Immature natural killer cell (primary cell): Measurements from ENCODE around the gene SAMD10. TPM values are rescaled to one million over a fixed set of nuclear protein-coding genes. Genes with fewer than 3 reads are reported as not detected.

ENCODE experiments used
- DNase-seq, 3 donors: peaks; one replicate each; pipeline ENCODE4 v3.0.0; 2022; ENCODE audit warnings: mixed read lengths in 1 of 3
- H3K27ac Mint-ChIP-seq, 6 donors: one replicate each; pipeline ENCODE4 v1.8.0; 2020; ENCODE audit warnings: mixed read lengths in 6 of 6, mild to moderate bottlenecking in 5 of 6, inconsistent platforms in 4 of 6, moderate library complexity in 3 of 6
- H3K27me3 Mint-ChIP-seq, 3 donors: one replicate each; pipeline ENCODE4 v1.8.0; 2020 to 2021; ENCODE audit warnings: low read depth in 3 of 3, mild to moderate bottlenecking in 3 of 3, mixed read lengths in 3 of 3, moderate library complexity in 3 of 3, inconsistent platforms in 1 of 3
- H3K36me3 Mint-ChIP-seq, 3 donors: one replicate each; pipeline ENCODE4 v1.8.0; 2020; ENCODE audit warnings: mixed read lengths in 3 of 3, inconsistent platforms in 2 of 3, mild to moderate bottlenecking in 2 of 3
- H3K4me1 Mint-ChIP-seq, 2 donors: one replicate each; pipeline ENCODE4 v1.8.0; 2020; ENCODE audit warnings: inconsistent platforms in 2 of 2, mild to moderate bottlenecking in 2 of 2, mixed read lengths in 2 of 2, moderate library complexity in 1 of 2
- H3K4me3 Mint-ChIP-seq, 5 donors: one replicate each; pipeline ENCODE4 v1.8.0; 2020; ENCODE audit warnings: mild to moderate bottlenecking in 5 of 5, mixed read lengths in 5 of 5, inconsistent platforms in 3 of 5, moderate library complexity in 3 of 5
- H3K9me3 Mint-ChIP-seq, 6 donors: one replicate each; pipeline ENCODE4 v1.8.0; 2020; ENCODE audit warnings: mild to moderate bottlenecking in 6 of 6, mixed read lengths in 6 of 6, inconsistent platforms in 4 of 6, moderate library complexity in 3 of 6
- polyA plus RNA-seq, 3 donors: library from polyadenylated mRNA; unstranded; fragments of 300-500 nt; fragmentation: Illumina TruSeq; gene quantifications; one replicate each; pipeline ENCODE4 v1.2.3, GENCODE V29; 2021

SAMD10 gene
- polyA plus RNA-seq, 3 donors from 2014 or later: 6.5 to 13.2 (median 8.5) TPM

DNA sequence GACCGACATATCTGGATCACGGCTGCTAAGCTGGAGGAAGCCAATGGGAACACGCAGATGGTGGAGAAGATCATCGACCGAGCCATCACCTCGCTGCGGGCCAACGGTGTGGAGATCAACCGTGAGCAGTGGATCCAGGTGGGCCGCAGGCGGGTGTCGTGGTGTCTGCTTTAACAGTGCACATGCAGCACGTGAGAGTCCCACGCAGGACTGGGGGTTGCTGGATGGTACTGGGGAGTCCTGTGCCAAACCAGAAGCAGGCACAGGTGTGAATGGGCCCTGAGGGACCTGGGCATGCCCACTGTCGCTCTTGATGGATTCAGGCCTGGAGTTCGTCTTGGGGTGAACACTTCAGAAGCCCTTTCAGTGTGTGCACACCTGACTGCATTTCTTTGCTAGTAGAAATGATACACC, 31.9 kb upstream of the SAMD10 start:
- Mint-ChIP-seq H3K4me1 (peaks cover 46 to 57% of the 10 kb centered on the region in 2 donors), H3K4me3 (peak overlapping the region in 1 of 5 donors; percentile 30), H3K27ac (peak overlapping the region; percentile 15 to 79 (median 78)), H3K36me3 (peaks cover 17 to 33% (median 20%) of the 10 kb centered on the region in 3 donors), H3K9me3 (peaks cover 0 to 7% (median 0%) of the 10 kb centered on the region in 6 donors), H3K27me3 (peaks cover 0 to 5% (median 0%) of the 10 kb centered on the region in 3 donors)
- no peak for DNase-seq

GRCh38 chr20:64010711-64011237, 31.3 kb upstream of the SAMD10 start:
- H3K4me3 Mint-ChIP-seq: no peak overlapping the region
- H3K27ac Mint-ChIP-seq: peak overlapping the region; percentile 15 to 84 (median 78)
- peaks cover 46 to 57% of the 10 kb centered on the region in 2 donors for H3K4me1 Mint-ChIP-seq
- H3K9me3 Mint-ChIP-seq: peaks cover 0 to 7% (median 0%) of the 10 kb centered on the region in 6 donors
- H3K27me3 Mint-ChIP-seq: peaks cover 0 to 5% (median 0%) of the 10 kb centered on the region in 3 donors
- H3K36me3 Mint-ChIP-seq: peaks cover 17 to 33% (median 19%) of the 10 kb centered on the region in 3 donors
- DNase-seq: no peak

DNA sequence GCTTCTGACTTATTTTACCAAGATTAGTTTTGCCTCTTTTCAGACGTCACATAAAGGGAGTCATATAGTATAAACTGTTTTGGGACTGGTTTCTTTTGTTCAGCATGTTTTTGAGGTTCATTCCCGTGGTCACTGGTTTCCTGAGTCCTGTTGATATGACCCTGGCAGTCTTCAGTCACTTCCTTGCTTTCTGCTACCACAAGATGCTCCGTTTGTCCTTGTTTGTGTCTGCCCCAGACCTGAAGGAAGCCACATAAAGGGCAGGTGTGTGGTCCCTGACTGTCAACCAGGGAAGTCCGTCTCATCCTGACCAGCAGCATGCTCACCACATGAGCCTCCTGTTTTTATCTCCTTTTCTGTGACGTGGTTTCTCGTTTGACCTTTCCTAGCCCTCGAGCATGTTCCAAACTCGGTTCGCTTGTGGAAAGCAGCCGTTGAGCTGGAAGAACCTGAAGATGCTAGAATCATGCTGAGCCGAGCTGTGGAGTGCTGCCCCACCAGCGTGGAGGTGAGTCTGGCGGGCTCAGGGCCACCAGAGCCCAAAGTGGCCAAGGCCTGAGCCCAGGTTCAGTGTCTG, 30.5 kb upstream of the SAMD10 start:
- Mint-ChIP-seq H3K9me3 (peaks cover 0 to 7% (median 0%) of the 10 kb centered on the region in 6 donors), H3K36me3 (peaks cover 17 to 32% (median 18%) of the 10 kb centered on the region in 3 donors), H3K27ac (peak overlapping the region; percentile 15 to 84 (median 74)), H3K4me1 (peaks cover 43 to 55% of the 10 kb centered on the region in 2 donors), H3K27me3 (peaks cover 0 to 5% (median 0%) of the 10 kb centered on the region in 3 donors), H3K4me3 (peak overlapping the region in 3 of 5 donors; percentile 3 to 17 (median 7))
- peak; percentile 28 to 50 (median 35) for DNase-seq

GRCh38 chr20:64006902-64007301, 27.5 kb upstream of the SAMD10 start:
- Mint-ChIP-seq H3K4me3 (no peak overlapping the region), H3K27me3 (peaks cover 0 to 2% (median 2%) of the 10 kb centered on the region in 3 donors), H3K4me1 (peaks cover 24 to 36% of the 10 kb centered on the region in 2 donors), H3K9me3 (peaks cover 0 to 7% (median 0%) of the 10 kb centered on the region in 6 donors), H3K27ac (peak overlapping the region in 1 of 6 donors; percentile 45), H3K36me3 (peaks cover 16 to 33% (median 17%) of the 10 kb centered on the region in 3 donors)
- DNase-seq: peak in 2 of 3 donors; percentile 8 to 11

DNA sequence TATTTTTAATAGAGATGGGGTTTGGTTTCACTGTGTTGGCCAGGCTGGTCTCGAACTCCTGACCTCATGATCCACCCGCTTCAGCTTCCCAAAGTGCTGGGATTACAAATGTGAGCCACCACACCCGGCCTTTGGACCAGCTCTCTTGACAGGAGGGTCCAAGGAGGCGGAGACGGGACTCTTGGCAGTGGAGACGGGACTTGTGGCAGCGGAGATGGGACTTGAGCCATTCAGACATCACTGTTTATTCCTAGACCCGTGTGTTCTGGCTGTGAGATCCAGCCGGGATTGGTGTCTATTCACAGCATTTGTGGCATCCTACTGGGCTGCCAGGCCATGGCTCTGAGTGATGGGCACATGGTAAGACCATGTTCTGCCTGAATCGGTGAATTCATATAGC, 27.0 kb upstream of the SAMD10 start:
- Mint-ChIP-seq H3K4me3 (no peak overlapping the region), H3K9me3 (peaks cover 0 to 7% (median 0%) of the 10 kb centered on the region in 6 donors), H3K4me1 (peaks cover 23 to 36% of the 10 kb centered on the region in 2 donors), H3K27me3 (peaks cover 0 to 2% (median 2%) of the 10 kb centered on the region in 3 donors), H3K36me3 (peaks cover 16 to 36% (median 20%) of the 10 kb centered on the region in 3 donors), H3K27ac (peak overlapping the region in 1 of 6 donors; percentile 45)
- DNase-seq: no peak

DNA sequence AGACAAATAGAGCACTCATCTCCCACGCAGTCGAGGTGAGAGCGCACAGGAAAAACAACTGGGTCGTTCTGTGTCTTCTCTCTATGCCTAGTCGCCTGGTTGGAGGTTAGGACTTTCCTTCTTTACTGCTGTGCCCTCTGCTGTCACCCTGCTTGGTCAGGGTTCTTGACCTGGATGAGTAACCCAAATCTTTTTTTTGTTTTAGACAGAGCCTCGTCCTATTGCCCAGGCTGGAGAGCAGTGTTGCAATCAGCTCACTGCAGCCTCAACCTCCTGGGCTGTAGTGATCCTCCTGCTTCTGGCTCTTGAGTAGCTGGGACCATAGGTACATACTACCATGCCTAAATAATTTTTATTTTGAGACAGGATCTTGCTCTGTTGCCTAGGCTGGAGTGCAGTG, 26.0 kb upstream of the SAMD10 start:
- Mint-ChIP-seq H3K27me3 (peaks cover 0 to 2% (median 2%) of the 10 kb centered on the region in 3 donors), H3K9me3 (peaks cover 0 to 7% (median 0%) of the 10 kb centered on the region in 6 donors), H3K27ac (peak overlapping the region in 1 of 6 donors; percentile 30), H3K36me3 (peaks cover 16 to 38% (median 22%) of the 10 kb centered on the region in 3 donors), H3K4me3 (no peak overlapping the region), H3K4me1 (peaks cover 16 to 28% of the 10 kb centered on the region in 2 donors)
- DNase-seq: no peak

- no peak overlapping the region for H3K27ac Mint-ChIP-seq
- peaks cover 17 to 34% (median 20%) of the 10 kb centered on the region in 3 donors for H3K36me3 Mint-ChIP-seq
- H3K4me3 Mint-ChIP-seq: no peak overlapping the region
- DNase-seq: no peak
- H3K27me3 Mint-ChIP-seq: peaks cover 0 to 2% (median 2%) of the 10 kb centered on the region in 3 donors
- no peaks in the 10 kb centered on the region for H3K9me3 Mint-ChIP-seq
- peaks cover 7 to 16% of the 10 kb centered on the region in 2 donors for H3K4me1 Mint-ChIP-seq
Measured at GRCh38 chr20:64003960-64004725, 24.7 kb upstream of the SAMD10 start.

GRCh38 chr20:64001607-64002011, 22.2 kb upstream of the SAMD10 start:
- no peak overlapping the region for H3K4me3 Mint-ChIP-seq
- peaks cover 15 to 33% (median 16%) of the 10 kb centered on the region in 3 donors for H3K36me3 Mint-ChIP-seq
- DNase-seq: no peak
- H3K27ac Mint-ChIP-seq: peak overlapping the region in 1 of 6 donors; percentile 34
- peaks cover 2 to 7% of the 10 kb centered on the region in 2 donors for H3K4me1 Mint-ChIP-seq
- H3K9me3 Mint-ChIP-seq: no peaks in the 10 kb centered on the region
- peaks cover 0 to 2% (median 2%) of the 10 kb centered on the region in 3 donors for H3K27me3 Mint-ChIP-seq

- DNase-seq: no peak
- Mint-ChIP-seq H3K4me3 (no peak overlapping the region), H3K4me1 (peaks cover 2 to 7% of the 10 kb centered on the region in 2 donors), H3K27me3 (peaks cover 0 to 2% (median 2%) of the 10 kb centered on the region in 3 donors), H3K9me3 (no peaks in the 10 kb centered on the region), H3K36me3 (peaks cover 15 to 34% (median 16%) of the 10 kb centered on the region in 3 donors), H3K27ac (no peak overlapping the region)
Measured at GRCh38 chr20:64000906-64001305, 21.5 kb upstream of the SAMD10 start.

GRCh38 chr20:63982937-63983336, 3.5 kb upstream of the SAMD10 start:
- no peak for DNase-seq
- H3K4me3 Mint-ChIP-seq: peak overlapping the region; percentile 27 to 72 (median 53)
- H3K4me1 Mint-ChIP-seq: peaks cover 44 to 53% of the 10 kb centered on the region in 2 donors
- H3K27me3 Mint-ChIP-seq: peaks cover 0 to 15% (median 4%) of the 10 kb centered on the region in 3 donors
- H3K9me3 Mint-ChIP-seq: no peaks in the 10 kb centered on the region
- H3K27ac Mint-ChIP-seq: peak overlapping the region in 4 of 6 donors; percentile 27 to 83 (median 60)
- H3K36me3 Mint-ChIP-seq: peaks cover 13 to 31% (median 14%) of the 10 kb centered on the region in 3 donors

GRCh38 chr20:63980806-63981728, 1.6 kb upstream of the SAMD10 start, which contains the start of gene PRPF6:
PRPF6 (plus strand) TSS chr20:63981132; CDS start chr20:63981246, 114 bp downstream.
- Mint-ChIP-seq H3K9me3 (no peaks in the 10 kb centered on the region), H3K4me3 (peak within 1 kb of the TSS; percentile 90 to 96 (median 93)), H3K4me1 (peaks cover 59 to 72% of the 10 kb centered on the region in 2 donors), H3K27ac (peak within 1 kb of the TSS; percentile 88 to 96 (median 94)), H3K36me3 (peaks cover 11 to 30% (median 13%) of the 10 kb centered on the region in 3 donors), H3K27me3 (peaks cover 0 to 15% (median 4%) of the 10 kb centered on the region in 3 donors)
- peak; percentile 93 to 96 (median 96) for DNase-seq

DNA sequence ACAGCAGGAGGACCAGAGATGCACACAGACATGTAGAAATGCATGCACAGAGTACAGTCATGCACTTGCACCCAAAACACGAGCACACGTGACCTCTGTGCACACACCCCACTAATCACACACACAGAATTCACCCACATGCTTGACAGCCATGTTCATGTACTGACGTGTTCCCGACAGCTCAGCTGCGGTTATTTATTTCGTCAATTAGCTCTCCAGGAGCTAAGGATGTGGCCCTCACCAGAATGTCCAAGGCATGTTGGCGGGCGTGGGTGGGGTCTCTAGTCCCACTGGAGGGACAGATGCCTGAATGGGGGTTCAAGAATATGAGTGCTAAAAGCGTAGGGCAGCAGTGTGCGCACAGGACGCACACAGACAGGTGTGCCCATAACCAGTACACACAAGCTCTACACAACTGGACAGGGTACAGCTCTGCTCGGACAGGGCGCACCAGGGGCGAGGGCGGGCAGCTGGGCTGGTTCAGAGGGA, 919 bp upstream of the SAMD10 start:
- Mint-ChIP-seq H3K4me3 (peak overlapping the region; percentile 90 to 96 (median 93)), H3K27me3 (peaks cover 0 to 15% (median 4%) of the 10 kb centered on the region in 3 donors), H3K4me1 (peaks cover 61 to 73% of the 10 kb centered on the region in 2 donors), H3K27ac (peak overlapping the region; percentile 88 to 96 (median 94)), H3K9me3 (no peaks in the 10 kb centered on the region), H3K36me3 (peaks cover 6 to 25% (median 13%) of the 10 kb centered on the region in 3 donors)
- peak in 2 of 3 donors; percentile 17 to 36 for DNase-seq
